Uterus (tissue), 2 donors: ENCODE data around the gene EXOC4.

Experiments
- POLR2A ChIP-seq, 2 donors: fragments of 450-650 bp; IDR thresholded peaks; one replicate each; pipeline ENCODE4 v1.6.1; 2016; ENCODE audit warnings: antibody characterized with exemption in 2 of 2, mild to moderate bottlenecking in 1 of 2, moderate library complexity in 1 of 2
- TF ChIP-seq, protein P1 (sequence below), 4 experiments: fragments of 200-600 bp in 2 of 4; fragments of 450-650 bp in 2 of 4; sonication (generic) in 2 of 4; IDR thresholded peaks; one replicate each; pipeline ENCODE4 v1.5.1; 2016 to 2019; ENCODE audit warnings: antibody characterized with exemption in 4 of 4, mild to moderate bottlenecking in 2 of 4, moderate library complexity in 1 of 4

DNA sequence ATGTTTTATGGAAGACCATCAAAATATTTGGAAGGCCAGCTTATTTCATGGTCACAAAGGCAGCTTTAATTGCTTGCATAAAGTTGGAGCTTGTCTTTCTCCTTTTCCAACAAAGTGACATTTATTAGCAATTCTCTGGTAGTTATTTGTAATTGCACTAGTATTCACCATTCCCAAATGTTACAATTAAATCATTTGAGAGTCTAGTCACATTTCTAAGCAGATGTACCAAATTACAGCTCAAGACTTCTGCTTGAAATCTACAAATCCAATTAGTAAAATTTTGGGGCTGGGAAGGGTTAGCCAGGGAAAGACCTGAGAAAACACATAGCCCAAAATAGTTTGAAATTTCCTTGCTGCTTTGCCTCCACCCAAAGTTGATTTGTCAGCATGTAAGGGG lies 498.2 kb downstream of the EXOC4 start:
- no peak for TF ChIP-seq POLR2A (IDR thresholded peaks at IDR 0.05)
- TF ChIP-seq, protein P1, sequence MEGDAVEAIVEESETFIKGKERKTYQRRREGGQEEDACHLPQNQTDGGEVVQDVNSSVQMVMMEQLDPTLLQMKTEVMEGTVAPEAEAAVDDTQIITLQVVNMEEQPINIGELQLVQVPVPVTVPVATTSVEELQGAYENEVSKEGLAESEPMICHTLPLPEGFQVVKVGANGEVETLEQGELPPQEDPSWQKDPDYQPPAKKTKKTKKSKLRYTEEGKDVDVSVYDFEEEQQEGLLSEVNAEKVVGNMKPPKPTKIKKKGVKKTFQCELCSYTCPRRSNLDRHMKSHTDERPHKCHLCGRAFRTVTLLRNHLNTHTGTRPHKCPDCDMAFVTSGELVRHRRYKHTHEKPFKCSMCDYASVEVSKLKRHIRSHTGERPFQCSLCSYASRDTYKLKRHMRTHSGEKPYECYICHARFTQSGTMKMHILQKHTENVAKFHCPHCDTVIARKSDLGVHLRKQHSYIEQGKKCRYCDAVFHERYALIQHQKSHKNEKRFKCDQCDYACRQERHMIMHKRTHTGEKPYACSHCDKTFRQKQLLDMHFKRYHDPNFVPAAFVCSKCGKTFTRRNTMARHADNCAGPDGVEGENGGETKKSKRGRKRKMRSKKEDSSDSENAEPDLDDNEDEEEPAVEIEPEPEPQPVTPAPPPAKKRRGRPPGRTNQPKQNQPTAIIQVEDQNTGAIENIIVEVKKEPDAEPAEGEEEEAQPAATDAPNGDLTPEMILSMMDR (IDR thresholded peaks at IDR 0.05): no peak
